OCI-LY7 (cell line): Measurements from ENCODE around the gene CSTPP1. TPM values are rescaled to one million over a fixed set of nuclear protein-coding genes. Genes with fewer than 3 reads are reported as not detected.

Source experiments
- BruUV-seq: library from RNA; stranded (reverse); fragments of 400-500 nt; replicated peaks from 2 replicates; lab custom pipeline; 2021; lab: Mats Ljungman, UMichigan
- CTCF ChIA-PET: fragments of 300-600 bp; sonication (Branson Sonifier 250); formaldehyde crosslinking; loops from one replicate; lab custom pipeline; 2022; ENCODE audit warnings: antibody characterized with exemption; ENCODE audit not compliant: unreplicated experiment; lab: Charles Lee
- POLR2A ChIA-PET: fragments of 300-600 bp; sonication (Branson Sonifier 250); formaldehyde crosslinking; loops from one replicate; lab custom pipeline; 2022; ENCODE audit warnings: antibody characterized with exemption; lab: Charles Lee
- DNase-seq: peaks from one replicate; pipeline ENCODE4 v3.0.0-alpha.2; 2015; ENCODE audit warnings: low spot score
- H2AFZ ChIP-seq: fragments of 200-600 bp; sonication (generic), shearing (Covaris generic); 2 replicates; pipeline ENCODE4 v1.6.1; 2014; ENCODE audit warnings: mild to moderate bottlenecking, antibody characterized with exemption, low read length, moderate library complexity
- H3K27ac ChIP-seq: fragments of 200-600 bp; sonication (generic); 2 replicates; pipeline ENCODE4 v1.5.1; 2014; ENCODE audit warnings: mixed run types, low read depth, mild to moderate bottlenecking, moderate library complexity, low read length, inconsistent platforms; ENCODE audit not compliant: poor library complexity, severe bottlenecking
- H3K36me3 ChIP-seq: fragments of 200-600 bp; sonication (generic); 2 replicates; pipeline ENCODE4 v1.6.1; 2014; ENCODE audit warnings: mild to moderate bottlenecking, antibody characterized with exemption, low read length, moderate library complexity, mixed read lengths; ENCODE audit not compliant: insufficient read depth
- H3K4me1 ChIP-seq: fragments of 200-600 bp; sonication (generic); 2 replicates; pipeline ENCODE4 v1.5.1; 2014; ENCODE audit warnings: mild to moderate bottlenecking, low read length; ENCODE audit not compliant: insufficient read depth, poor library complexity, severe bottlenecking
- H3K4me2 ChIP-seq: fragments of 200-600 bp; sonication (generic); 2 replicates; pipeline ENCODE4 v1.6.1; 2014; ENCODE audit warnings: mild to moderate bottlenecking, low read length
- H3K4me3 ChIP-seq: fragments of 200-600 bp; sonication (generic); 2 replicates; pipeline ENCODE4 v1.5.1; 2014; ENCODE audit warnings: mild to moderate bottlenecking, low read depth, low read length; ENCODE audit not compliant: poor library complexity, severe bottlenecking
- H3K79me2 ChIP-seq: fragments of 200-600 bp; sonication (generic); 2 replicates; pipeline ENCODE4 v1.6.1; 2016; ENCODE audit warnings: low read depth, mild to moderate bottlenecking, low read length, moderate library complexity, mixed read lengths; ENCODE audit not compliant: insufficient read depth
- H3K9me2 ChIP-seq: fragments of 200-600 bp; sonication (generic); 2 replicates; pipeline ENCODE4 v1.6.1; 2016; ENCODE audit warnings: mild to moderate bottlenecking, low read length, mixed read lengths; ENCODE audit not compliant: insufficient read depth
- H3K9me3 ChIP-seq: fragments of 200-600 bp; sonication (generic); 2 replicates; pipeline ENCODE4 v1.6.1; 2014; ENCODE audit warnings: mild to moderate bottlenecking, mixed run types, low read length, mixed read lengths
- H4K20me1 ChIP-seq: fragments of 200-600 bp; sonication (generic); 2 replicates; pipeline ENCODE4 v1.6.1; 2014; ENCODE audit warnings: mild to moderate bottlenecking, antibody characterized with exemption, low read length, moderate library complexity, mixed read lengths; ENCODE audit not compliant: insufficient read depth
- EZH2phosphoT487 ChIP-seq: fragments of 200-600 bp; sonication (generic); IDR thresholded peaks from 2 replicates; pipeline ENCODE4 v1.6.1; 2018; ENCODE audit warnings: low read depth, borderline replicate concordance, mild to moderate bottlenecking, mixed run types, antibody characterized with exemption, low read length, moderate library complexity, mixed read lengths
- intact Hi-C: fragments of 100-400 bp; cut with micrococcal nuclease; formaldehyde crosslinking; loops from one replicate; pipeline ENCODE4 v1.10.0; 2022; ENCODE audit not compliant: unreplicated experiment
- total RNA-seq, 2 experiments: library from RNA; depleted of rRNA in 1 of 2; stranded (reverse); fragments of >200 nt in 1 of 2; shearing (Covaris generic) in 1 of 2; gene quantifications; 2 replicates each; pipeline ENCODE4 v1.2.3, GENCODE V29; 2014 to 2022
- TF ChIP-seq, protein P1 (sequence below): fragments of 200-600 bp; sonication (generic); conservative IDR thresholded peaks from 2 replicates; pipeline ENCODE4 v1.5.1; 2014; ENCODE audit warnings: mild to moderate bottlenecking, antibody characterized with exemption, low read length, moderate library complexity, mixed read lengths

Gene CSTPP1
- total RNA-seq, 2 experiments from 2014 or later: 39.6 to 43.1 TPM

- ChIA-PET POLR2A (interaction anchor here (1.0 to 2.4 kb wide), 5 partner anchors 10 to 26 kb away, joined by 3 to 7 read pairs (median 5); no protein-coding TSS in a partner anchor), CTCF (interaction anchor here (1.1 kb wide), 1 partner anchor 11 kb away, joined by 3 read pairs; no protein-coding TSS in a partner anchor)
- no peak for TF ChIP-seq EZH2phosphoT487
- TF ChIP-seq, protein P1, sequence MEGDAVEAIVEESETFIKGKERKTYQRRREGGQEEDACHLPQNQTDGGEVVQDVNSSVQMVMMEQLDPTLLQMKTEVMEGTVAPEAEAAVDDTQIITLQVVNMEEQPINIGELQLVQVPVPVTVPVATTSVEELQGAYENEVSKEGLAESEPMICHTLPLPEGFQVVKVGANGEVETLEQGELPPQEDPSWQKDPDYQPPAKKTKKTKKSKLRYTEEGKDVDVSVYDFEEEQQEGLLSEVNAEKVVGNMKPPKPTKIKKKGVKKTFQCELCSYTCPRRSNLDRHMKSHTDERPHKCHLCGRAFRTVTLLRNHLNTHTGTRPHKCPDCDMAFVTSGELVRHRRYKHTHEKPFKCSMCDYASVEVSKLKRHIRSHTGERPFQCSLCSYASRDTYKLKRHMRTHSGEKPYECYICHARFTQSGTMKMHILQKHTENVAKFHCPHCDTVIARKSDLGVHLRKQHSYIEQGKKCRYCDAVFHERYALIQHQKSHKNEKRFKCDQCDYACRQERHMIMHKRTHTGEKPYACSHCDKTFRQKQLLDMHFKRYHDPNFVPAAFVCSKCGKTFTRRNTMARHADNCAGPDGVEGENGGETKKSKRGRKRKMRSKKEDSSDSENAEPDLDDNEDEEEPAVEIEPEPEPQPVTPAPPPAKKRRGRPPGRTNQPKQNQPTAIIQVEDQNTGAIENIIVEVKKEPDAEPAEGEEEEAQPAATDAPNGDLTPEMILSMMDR: no peak
- H3K27ac ChIP-seq: no peak overlapping the region
- no peaks in the 10 kb centered on the region for H3K36me3 ChIP-seq
- H3K4me1 ChIP-seq: peaks cover 75% of the 10 kb centered on the region
- intact Hi-C loops: no loop called here
- no peak for DNase-seq
- no peak overlapping the region for H2AFZ ChIP-seq
- H3K4me2 ChIP-seq: no peak overlapping the region
- no peaks in the 10 kb centered on the region for H4K20me1 ChIP-seq
- no peak overlapping the region for H3K4me3 ChIP-seq
- no peaks in the 10 kb centered on the region for H3K79me2 ChIP-seq
- BruUV-seq: no TSS peak
- H3K9me2 ChIP-seq: no peaks in the 10 kb centered on the region
- no peaks in the 10 kb centered on the region for H3K9me3 ChIP-seq
These were observed 194.0 kb downstream of the CSTPP1 start for GRCh38 chr11:47130543-47130942.

DNA sequence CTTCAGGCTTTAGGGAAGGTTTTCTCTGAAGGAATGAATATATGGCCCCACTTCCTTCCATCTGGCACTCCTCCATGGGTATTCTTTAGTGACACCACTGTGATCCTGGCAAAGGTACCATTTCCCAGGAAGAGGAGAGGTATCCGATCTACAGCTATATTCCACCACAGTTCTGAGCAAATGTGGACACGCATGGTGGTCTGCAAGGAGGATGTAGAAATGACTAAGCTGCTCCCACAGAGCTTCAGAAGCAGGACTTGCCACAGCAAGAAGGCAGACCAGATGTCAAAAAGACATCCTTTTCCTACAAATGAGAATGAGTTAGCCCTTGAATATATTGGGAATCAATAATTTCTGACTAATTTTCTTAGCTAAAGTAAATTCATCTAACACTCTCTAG is 194.6 kb downstream of the CSTPP1 start:
- Histone ChIP-seq H3K9me3 (no peaks in the 10 kb centered on the region), H3K9me2 (no peaks in the 10 kb centered on the region), H3K4me2 (no peak overlapping the region), H3K27ac (no peak overlapping the region), H4K20me1 (no peaks in the 10 kb centered on the region), H3K4me1 (peaks cover 74% of the 10 kb centered on the region), H3K36me3 (no peaks in the 10 kb centered on the region), H3K4me3 (no peak overlapping the region), H2AFZ (no peak overlapping the region), H3K79me2 (no peaks in the 10 kb centered on the region)
- no TSS peak for BruUV-seq
- intact Hi-C loops: no loop called here
- DNase-seq: no peak
- POLR2A ChIA-PET: interaction anchor here (1.0 to 2.4 kb wide), 6 partner anchors 9 to 27 kb away, joined by 3 to 10 read pairs (median 6); no protein-coding TSS in a partner anchor
- TF ChIP-seq, protein P1: no peak
- no peak for TF ChIP-seq EZH2phosphoT487
- CTCF ChIA-PET: interaction anchor here (1.1 kb wide), 1 partner anchor 11 kb away, joined by 3 read pairs; no protein-coding TSS in a partner anchor

GRCh38 chr11:47132490-47132889 is 195.9 kb downstream of the CSTPP1 start:
- Histone ChIP-seq H3K4me3 (no peak overlapping the region), H3K4me2 (no peak overlapping the region), H3K4me1 (peaks cover 61% of the 10 kb centered on the region), H2AFZ (no peak overlapping the region), H3K79me2 (no peaks in the 10 kb centered on the region), H3K36me3 (peaks cover 1% of the 10 kb centered on the region; the same call in 1 of the 2 replicates), H3K27ac (no peak overlapping the region), H3K9me3 (no peaks in the 10 kb centered on the region), H3K9me2 (no peaks in the 10 kb centered on the region), H4K20me1 (no peaks in the 10 kb centered on the region)
- no peak for TF ChIP-seq EZH2phosphoT487
- TF ChIP-seq, protein P1: no peak
- CTCF ChIA-PET: interaction anchor here (1.1 kb wide), 1 partner anchor 20 kb away, joined by 3 read pairs; no protein-coding TSS in a partner anchor
- BruUV-seq: no TSS peak
- intact Hi-C loops: no loop called here
- DNase-seq: no peak
- POLR2A ChIA-PET: interaction anchor here (0.6 to 2.4 kb wide), 6 partner anchors 9 to 249 kb away, joined by 3 to 10 read pairs (median 4); no protein-coding TSS in a partner anchor
